Adrenal gland (tissue), 12 donors: ENCODE results near the gene SBK1. TPM values are rescaled to one million over a fixed set of nuclear protein-coding genes. Genes with fewer than 3 reads are reported as not detected.

Source experiments
- DNase-seq, 7 donors: peaks; one replicate each; pipeline ENCODE4 v3.0.0-alpha.2; 2019 to 2020
- H3K27ac ChIP-seq, 5 donors: fragments of 200-600 bp; sonication (generic) in 4 of 5; 1 replicate in 3 of 5; 2 replicates in 2 of 5; pipeline versions ENCODE4 v1.5.1 to v1.8.0; 2016 to 2020; ENCODE audit warnings: mild to moderate bottlenecking in 1 of 5
- H3K27me3 ChIP-seq: fragments of 200-600 bp; 2 replicates; pipeline ENCODE4 v1.8.0; 2021
- H3K36me3 ChIP-seq, 2 donors: fragments of 200-600 bp; replicated peaks in 1 of 2; 1 replicate in 1 of 2; 2 replicates in 1 of 2; pipeline versions ENCODE4 v1.5.1 to v1.8.0; 2018 to 2022
- H3K4me1 ChIP-seq, 2 donors: fragments of 200-600 bp; replicated peaks in 1 of 2; 1 replicate in 1 of 2; 2 replicates in 1 of 2; pipeline versions ENCODE4 v1.5.1 to v1.8.0; 2018 to 2021
- H3K4me3 ChIP-seq, 4 donors: fragments of 200-600 bp; sonication (generic) in 3 of 4; one replicate each; pipeline ENCODE4 v1.5.1; 2016 to 2018
- H3K9me3 ChIP-seq, 3 donors: fragments of 200-600 bp; sonication (generic) in 1 of 3; replicated peaks in 1 of 3; 1 replicate in 2 of 3; 2 replicates in 1 of 3; pipeline versions ENCODE4 v1.5.1 to v1.8.0; 2016 to 2021
- POLR2A ChIP-seq, 2 donors: fragments of 450-650 bp; IDR thresholded peaks; one replicate each; pipeline ENCODE4 v1.6.1; 2017; ENCODE audit warnings: antibody characterized with exemption in 2 of 2, mild to moderate bottlenecking in 2 of 2, moderate library complexity in 1 of 2
- WGBS, 4 donors: extraction: QIAGEN DNeasy Blood & Tissue Kit in 2 of 4; methylation state at CpG; one replicate each; pipeline versions ENCODE4 v1.1.5 to v1.1.7; 2013 to 2017; 5-methylcytosine and 5-hydroxymethylcytosine counted together
- intact Hi-C, 2 donors: fragments of 100-400 bp; cut with DNase I; formaldehyde crosslinking; loops; one replicate each; pipeline versions ENCODE4 v1.14.1 to v1.15.0; 2022 to 2023
- polyA plus RNA-seq, 3 donors: library from polyadenylated mRNA; stranded (reverse); fragments of 200-250 nt in 2 of 3; fragments of 350-450 nt in 1 of 3; fragmentation: Illumina TruSeq in 1 of 3; extraction: RNeasy Lipid Tissue Mini Kit (QIAGEN cat#74804) in 1 of 3; gene quantifications; one replicate each; pipeline ENCODE4 v1.2.3, GENCODE V29; 2013 to 2014
- total RNA-seq, 9 donors: library from RNA; depleted of rRNA in 4 of 9; stranded (reverse); fragments of >200 nt in 4 of 9; fragments of 120-200 nt in 1 of 9; fragmentation: NEBNext Ultra II Directional in 1 of 9; extraction: Animal tissue kit (Norgen Biotek cat#: 25700) in 1 of 9; gene quantifications; one replicate each; pipeline versions ENCODE4 v1.1.0 to v1.2.4, GENCODE V29; 2013 to 2023
- TF ChIP-seq, protein P1 (sequence below), 6 experiments: fragments of 450-650 bp in 4 of 6; fragments of 200-600 bp in 2 of 6; sonication (generic) in 1 of 6; IDR thresholded peaks; 1 replicate in 5 of 6; 2 replicates in 1 of 6; pipeline versions ENCODE4 v1.5.1 to v1.8.0; 2016 to 2021; ENCODE audit warnings: antibody characterized with exemption in 6 of 6, mild to moderate bottlenecking in 2 of 6, moderate library complexity in 1 of 6
- donor health status: healthy with polysubstance abuse.
- donor health status: Bipolar disorder and iron deficiency.
- donor health status: DM: yes; HTN: yes; CAD: no.
- donor health status: DM: no; HTN: no; CAD: no.
- donor health status: DM: no; HTN: no; CAD: no.
- donor health status: DM: yes; HTN: yes; CAD: no.

SBK1 gene
- total and polyA plus RNA-seq, 12 donors: 0.57 to 6.9 (median 4.1) TPM

DNA sequence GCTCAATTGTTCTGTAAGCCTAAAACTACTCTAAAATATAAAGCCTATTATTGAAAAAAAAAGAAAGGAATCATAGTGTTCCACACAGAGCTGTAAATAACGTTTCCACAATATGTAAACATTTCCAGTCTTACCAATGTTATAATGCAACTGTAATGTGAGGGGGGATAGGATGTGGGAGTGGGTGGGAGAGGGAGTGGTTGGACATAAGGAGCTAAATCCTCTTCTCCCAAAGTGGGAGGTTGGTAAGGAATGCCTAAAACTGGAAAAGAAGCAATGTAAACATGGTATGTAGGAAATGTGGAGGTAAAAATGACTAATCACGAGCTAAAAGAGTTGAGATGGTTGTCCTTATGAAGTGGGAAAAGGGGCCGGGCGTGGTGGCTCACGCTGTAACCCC lies 17.6 kb upstream of the SBK1 start:
- Histone ChIP-seq H3K27ac (no peak overlapping the region), H3K4me1 (peaks cover 0 to 5% of the 10 kb centered on the region in 2 donors), H3K36me3 (no peaks in the 10 kb centered on the region), H3K9me3 (no peaks in the 10 kb centered on the region), H3K4me3 (no peak overlapping the region), H3K27me3 (no peaks in the 10 kb centered on the region)
- 54 to 70% (median 63%) methylated on average over 5 of the region's 5 CpGs for WGBS, 4 donors
- TF ChIP-seq, protein P1, sequence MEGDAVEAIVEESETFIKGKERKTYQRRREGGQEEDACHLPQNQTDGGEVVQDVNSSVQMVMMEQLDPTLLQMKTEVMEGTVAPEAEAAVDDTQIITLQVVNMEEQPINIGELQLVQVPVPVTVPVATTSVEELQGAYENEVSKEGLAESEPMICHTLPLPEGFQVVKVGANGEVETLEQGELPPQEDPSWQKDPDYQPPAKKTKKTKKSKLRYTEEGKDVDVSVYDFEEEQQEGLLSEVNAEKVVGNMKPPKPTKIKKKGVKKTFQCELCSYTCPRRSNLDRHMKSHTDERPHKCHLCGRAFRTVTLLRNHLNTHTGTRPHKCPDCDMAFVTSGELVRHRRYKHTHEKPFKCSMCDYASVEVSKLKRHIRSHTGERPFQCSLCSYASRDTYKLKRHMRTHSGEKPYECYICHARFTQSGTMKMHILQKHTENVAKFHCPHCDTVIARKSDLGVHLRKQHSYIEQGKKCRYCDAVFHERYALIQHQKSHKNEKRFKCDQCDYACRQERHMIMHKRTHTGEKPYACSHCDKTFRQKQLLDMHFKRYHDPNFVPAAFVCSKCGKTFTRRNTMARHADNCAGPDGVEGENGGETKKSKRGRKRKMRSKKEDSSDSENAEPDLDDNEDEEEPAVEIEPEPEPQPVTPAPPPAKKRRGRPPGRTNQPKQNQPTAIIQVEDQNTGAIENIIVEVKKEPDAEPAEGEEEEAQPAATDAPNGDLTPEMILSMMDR (IDR thresholded peaks at IDR 0.05): no peak
- TF ChIP-seq POLR2A (IDR thresholded peaks at IDR 0.05): no peak
- no peak for DNase-seq
- intact Hi-C loops: loop anchor here in 1 of 2 donors (5.0 kb wide), 1 partner anchor 43 kb away; no protein-coding TSS in a partner anchor

DNA sequence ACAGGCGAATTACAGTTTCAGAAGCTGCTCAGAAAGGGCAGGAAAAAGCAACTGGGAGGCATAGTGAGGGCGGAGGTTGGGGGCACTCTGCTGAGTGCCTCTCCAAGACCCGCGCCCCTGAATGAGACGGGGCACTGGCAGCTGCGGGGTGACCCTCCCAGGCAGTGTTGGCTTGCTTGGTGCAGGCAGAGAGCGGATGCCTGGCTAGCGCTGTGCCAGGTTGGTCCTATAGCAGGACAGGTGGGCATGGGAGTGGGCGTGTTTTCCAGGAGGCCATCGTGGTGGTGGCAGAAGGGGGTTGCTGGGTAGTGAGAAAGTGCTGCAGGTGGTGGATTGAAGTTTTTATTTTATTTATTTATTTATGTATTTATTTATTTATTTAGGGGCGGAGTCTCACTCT lies 16.0 kb upstream of the SBK1 start:
- Histone ChIP-seq H3K27ac (no peak overlapping the region), H3K4me3 (no peak overlapping the region), H3K27me3 (no peaks in the 10 kb centered on the region), H3K4me1 (peaks cover 0 to 5% of the 10 kb centered on the region in 2 donors), H3K36me3 (no peaks in the 10 kb centered on the region), H3K9me3 (no peaks in the 10 kb centered on the region)
- no peak for DNase-seq
- 71 to 84% (median 78%) methylated on average over 7 to 11 of the region's 11 CpGs for WGBS, 4 donors
- intact Hi-C loops: loop anchor here in 1 of 2 donors (5.0 kb wide), 1 partner anchor 41 kb away; no protein-coding TSS in a partner anchor
- no peak for TF ChIP-seq POLR2A (IDR thresholded peaks at IDR 0.05)
- TF ChIP-seq, protein P1 (IDR thresholded peaks at IDR 0.05): no peak

DNA sequence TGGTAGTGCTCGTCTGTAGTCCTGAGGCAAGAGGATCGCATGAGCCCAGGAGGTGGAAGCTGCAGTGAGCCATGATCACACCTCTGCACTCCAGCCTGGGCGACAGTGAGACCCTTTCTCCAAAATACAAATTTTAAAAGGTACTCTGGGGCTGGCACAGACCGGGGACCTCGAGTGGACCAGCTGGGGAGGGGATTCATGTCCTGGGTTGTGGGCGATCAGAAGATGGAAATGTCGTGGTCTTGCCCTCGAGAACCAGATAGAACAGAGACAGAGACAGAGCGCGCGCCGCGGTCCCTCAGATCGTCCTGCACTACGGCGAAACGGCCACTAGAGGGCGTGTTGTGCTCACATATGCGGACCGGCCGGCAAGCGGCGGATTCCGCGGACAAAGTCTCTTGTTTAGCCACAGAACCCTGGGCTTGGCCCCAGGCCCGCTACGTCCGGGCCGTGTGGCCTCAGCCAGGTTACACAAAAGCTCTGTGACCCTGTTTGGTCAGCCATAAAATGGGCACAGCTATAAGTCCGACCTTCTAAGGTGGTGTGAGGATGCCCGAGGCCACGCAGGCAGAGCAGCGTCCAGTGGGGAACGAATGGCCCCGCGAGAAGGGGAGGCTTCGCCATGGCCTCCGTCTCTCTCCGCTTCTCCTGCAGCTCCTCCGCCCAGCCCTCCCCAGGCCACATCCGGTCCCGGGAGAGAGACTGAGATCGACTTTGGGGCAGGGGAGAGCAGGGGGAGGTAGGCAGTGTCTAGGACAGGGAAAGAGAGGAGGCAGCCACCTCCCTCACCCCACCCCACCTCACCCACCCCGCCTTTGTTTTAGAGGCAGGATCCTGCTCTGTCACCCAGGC lies 14.6 kb upstream of the SBK1 start:
- H3K27ac ChIP-seq: no peak overlapping the region
- no peaks in the 10 kb centered on the region for H3K36me3 ChIP-seq
- intact Hi-C loops: loop anchor here (2.0 to 5.0 kb wide), 2 partner anchors 39 to 40 kb away; no protein-coding TSS in a partner anchor
- no peak for TF ChIP-seq POLR2A (IDR thresholded peaks at IDR 0.05)
- TF ChIP-seq, protein P1 (IDR thresholded peaks at IDR 0.05): peak; percentile 94 to 99 (median 97)
- H3K4me3 ChIP-seq: peak overlapping the region in 1 of 4 donors; percentile 59
- 2 to 15% (median 5%) methylated on average over 8 to 44 of the region's 44 CpGs for WGBS, 4 donors
- peaks cover 0 to 5% of the 10 kb centered on the region in 2 donors for H3K4me1 ChIP-seq
- no peaks in the 10 kb centered on the region for H3K9me3 ChIP-seq
- H3K27me3 ChIP-seq: no peaks in the 10 kb centered on the region
- DNase-seq: peak; percentile 83 to 96 (median 90)

DNA sequence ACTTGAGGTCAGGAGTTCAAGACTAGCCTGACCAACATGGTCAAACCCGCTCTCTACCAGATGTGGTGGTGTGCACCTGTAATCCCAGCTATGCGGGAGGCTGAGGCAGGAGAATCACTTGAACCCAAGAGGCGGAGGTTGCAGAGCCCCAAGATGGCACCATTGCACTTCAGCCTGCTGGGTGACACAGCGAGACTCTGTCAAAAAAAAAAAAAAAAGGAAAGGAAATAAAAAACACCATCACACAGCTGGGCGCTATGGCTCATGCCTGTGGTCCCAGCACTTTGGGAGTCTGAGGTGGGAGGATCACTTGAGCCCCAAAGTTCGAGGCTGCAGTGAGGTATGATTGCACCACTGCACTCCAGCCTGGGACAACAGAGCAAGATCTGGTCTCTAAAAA lies 13.3 kb upstream of the SBK1 start:
- Histone ChIP-seq H3K9me3 (no peaks in the 10 kb centered on the region), H3K4me1 (peaks cover 0 to 5% of the 10 kb centered on the region in 2 donors), H3K27me3 (no peaks in the 10 kb centered on the region), H3K4me3 (no peak overlapping the region), H3K36me3 (no peaks in the 10 kb centered on the region), H3K27ac (no peak overlapping the region)
- DNase-seq: no peak
- intact Hi-C loops: loop anchor here (2.0 to 5.0 kb wide), 2 partner anchors 38 kb away; no protein-coding TSS in a partner anchor
- 89 to 93% (median 91%) methylated on average over 6 of the region's 6 CpGs for WGBS, 4 donors
- TF ChIP-seq POLR2A (IDR thresholded peaks at IDR 0.05): no peak
